Neuronal stem cell (in vitro differentiated cells): ENCODE measurements around the gene MARK2.

Experiments
- DNase-seq: peaks from one replicate; pipeline ENCODE4 v3.0.0-alpha.2; 2013; ENCODE audit warnings: low spot score
- H2AFZ ChIP-seq: one replicate; pipeline ENCODE4 v1.6.1; 2013; ENCODE audit warnings: mild to moderate bottlenecking, low read length, inconsistent platforms
- H2AK5ac ChIP-seq: 2 replicates; pipeline ENCODE4 v1.6.1; 2013; ENCODE audit warnings: low read depth, mild to moderate bottlenecking, inconsistent platforms, low read length, moderate library complexity, mixed read lengths
- H2BK120ac ChIP-seq: 2 replicates; pipeline ENCODE4 v1.6.1; 2013; ENCODE audit warnings: low read depth, mild to moderate bottlenecking, inconsistent platforms, low read length, moderate library complexity, mixed read lengths
- H2BK12ac ChIP-seq: one replicate; pipeline ENCODE4 v1.6.1; 2013; ENCODE audit warnings: low read length, inconsistent platforms
- H2BK15ac ChIP-seq: 2 replicates; pipeline ENCODE4 v1.6.1; 2013; ENCODE audit warnings: mild to moderate bottlenecking, low read length, inconsistent platforms, mixed read lengths
- H2BK5ac ChIP-seq: one replicate; pipeline ENCODE4 v1.6.1; 2013; ENCODE audit warnings: inconsistent platforms, mild to moderate bottlenecking, low read length, moderate library complexity
- H3K14ac ChIP-seq: one replicate; pipeline ENCODE4 v1.6.1; 2013; ENCODE audit warnings: low read length, inconsistent platforms
- H3K18ac ChIP-seq: 2 replicates; pipeline ENCODE4 v1.6.1; 2013; ENCODE audit warnings: low read length, inconsistent platforms
- H3K23ac ChIP-seq: 2 replicates; pipeline ENCODE4 v1.6.1; 2013; ENCODE audit warnings: low read depth, mild to moderate bottlenecking, mixed read lengths, low read length, inconsistent platforms; ENCODE audit not compliant: poor library complexity
- H3K27ac ChIP-seq: replicated peaks from 3 replicates; pipeline ENCODE4 v1.5.1; 2013; ENCODE audit warnings: low read length, inconsistent platforms
- H3K27me3 ChIP-seq, 3 experiments: 2 replicates each; pipeline ENCODE4 v1.6.1; 2013; ENCODE audit warnings: low read length in 3 of 3, mild to moderate bottlenecking in 2 of 3, inconsistent platforms in 1 of 3, low read depth in 1 of 3, mixed read lengths in 1 of 3, moderate library complexity in 1 of 3; ENCODE audit not compliant: control insufficient read depth in 3 of 3, insufficient read depth in 3 of 3
- H3K36me3 ChIP-seq, 2 donors: replicated peaks in 1 of 2; 2 replicates each; pipeline ENCODE4 v1.6.1; 2013; ENCODE audit warnings: low read length in 2 of 2; ENCODE audit not compliant: control insufficient read depth in 2 of 2, insufficient read depth in 2 of 2
- H3K4ac ChIP-seq: 2 replicates; pipeline ENCODE4 v1.6.1; 2013; ENCODE audit warnings: inconsistent platforms, mild to moderate bottlenecking, low read length, moderate library complexity
- H3K4me1 ChIP-seq, 2 donors: 1 replicate in 1 of 2; 2 replicates in 1 of 2; pipeline ENCODE4 v1.6.1; 2013; ENCODE audit warnings: low read length in 2 of 2, low read depth in 1 of 2; ENCODE audit not compliant: control insufficient read depth in 2 of 2, insufficient read depth in 1 of 2
- H3K4me2 ChIP-seq: one replicate; pipeline ENCODE4 v1.6.1; 2013; ENCODE audit warnings: mild to moderate bottlenecking, low read length, inconsistent platforms; ENCODE audit not compliant: insufficient read depth, poor library complexity, severe bottlenecking
- H3K4me3 ChIP-seq, 2 donors: 2 replicates each; pipeline ENCODE4 v1.5.1; 2013; ENCODE audit warnings: low read length in 2 of 2, mild to moderate bottlenecking in 2 of 2, inconsistent platforms in 1 of 2, moderate library complexity in 1 of 2
- H3K79me1 ChIP-seq: one replicate; pipeline ENCODE4 v1.6.1; 2013; ENCODE audit warnings: low read depth, mild to moderate bottlenecking, inconsistent platforms, low read length, moderate library complexity
- H3K9ac ChIP-seq: one replicate; pipeline ENCODE4 v1.6.1; 2013; ENCODE audit warnings: mild to moderate bottlenecking, low read depth, low read length, inconsistent platforms; ENCODE audit not compliant: poor library complexity
- H3K9me3 ChIP-seq, 2 donors: replicated peaks in 1 of 2; 2 replicates each; pipeline versions ENCODE3 to v1.6.1; 2013; ENCODE audit warnings: low read length in 2 of 2, mild to moderate bottlenecking in 2 of 2, inconsistent platforms in 1 of 2, low read depth in 1 of 2, mixed read lengths in 1 of 2, moderate library complexity in 1 of 2; ENCODE audit not compliant: control insufficient read depth in 2 of 2, insufficient read depth in 1 of 2
- H4K8ac ChIP-seq: one replicate; pipeline ENCODE4 v1.6.1; 2013; ENCODE audit warnings: low read depth, mild to moderate bottlenecking, inconsistent platforms, low read length, moderate library complexity
- H4K91ac ChIP-seq: one replicate; pipeline ENCODE4 v1.6.1; 2013; ENCODE audit warnings: low read length, low read depth, mild to moderate bottlenecking, inconsistent platforms; ENCODE audit not compliant: poor library complexity
- WGBS, 2 donors: extraction: QIAGEN DNeasy Blood & Tissue Kit; methylation state at CpG; one replicate each; pipeline ENCODE4 v1.1.7; 2013; ENCODE audit warnings: missing lambda C conversion rate in 2 of 2, mixed read lengths in 1 of 2; ENCODE audit not compliant: insufficient read length in 2 of 2, insufficient replicate concordance in 1 of 2; ENCODE audit errors: extremely low coverage in 2 of 2; 5-methylcytosine and 5-hydroxymethylcytosine counted together

MARK2 gene

DNA sequence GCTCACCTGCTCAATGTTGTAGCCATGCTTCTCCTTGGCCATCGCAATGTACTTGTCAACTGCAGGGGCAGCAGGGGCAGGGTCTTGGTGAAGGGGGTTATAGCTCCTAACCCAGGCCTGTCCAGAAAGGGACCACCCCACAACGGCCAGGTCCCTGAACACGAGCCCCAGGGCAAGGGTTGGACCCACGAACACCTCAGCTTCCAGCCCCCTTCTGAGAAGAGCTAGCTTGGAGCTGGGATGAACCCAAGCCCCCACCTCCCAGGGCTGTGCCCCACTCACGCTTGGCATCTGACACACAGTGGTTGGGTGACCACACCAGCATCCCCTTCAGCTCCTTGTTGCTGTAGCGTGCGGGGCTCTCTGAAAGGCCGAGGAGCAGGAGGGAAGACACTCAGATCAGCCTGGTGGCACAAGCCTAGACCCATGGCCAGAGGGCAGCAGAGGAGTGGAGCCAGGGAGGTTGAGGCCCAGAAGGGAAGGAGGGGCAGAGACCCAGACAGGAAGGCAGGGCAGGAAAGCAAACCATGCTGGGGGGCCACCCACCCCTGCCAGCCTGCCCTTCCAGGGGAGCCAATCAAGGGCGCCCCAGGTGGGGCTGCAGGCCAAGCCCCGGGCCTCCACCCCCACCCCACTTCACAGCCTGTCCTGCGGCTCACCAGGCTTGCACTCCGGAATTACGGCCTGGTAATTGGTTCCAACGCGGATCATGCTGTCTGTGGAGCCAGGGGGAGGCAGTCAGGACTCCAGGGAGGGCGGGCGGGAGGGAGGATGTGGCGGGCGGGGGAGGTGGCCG lies 76.2 kb downstream of the MARK2 start:
- H3K36me3 ChIP-seq = peaks cover 24 to 42% of the 10 kb centered on the region in 2 donors
- no peak overlapping the region for H2AFZ ChIP-seq
- H4K91ac ChIP-seq = no peak overlapping the region
- peaks cover 22% of the 10 kb centered on the region for H3K79me1 ChIP-seq
- peak overlapping the region; percentile 99 for H2BK5ac ChIP-seq
- H3K23ac ChIP-seq = peak overlapping the region; percentile 96
- H3K4me1 ChIP-seq = peaks cover 35 to 36% of the 10 kb centered on the region in 2 donors
- peak overlapping the region; percentile 78 for H2BK15ac ChIP-seq
- no CpG with 5 or more reads among the region's 20 CpGs for WGBS, 2 donors
- H3K4ac ChIP-seq = no peak overlapping the region
- peak overlapping the region; percentile 99 for H2AK5ac ChIP-seq
- peak overlapping the region; percentile 2 for H2BK12ac ChIP-seq
- H3K4me3 ChIP-seq = peak overlapping the region; percentile 66 to 74
- peak overlapping the region; percentile 82 for H3K4me2 ChIP-seq
- H3K18ac ChIP-seq = peak overlapping the region; percentile 64
- peak overlapping the region; percentile 96 for H3K9ac ChIP-seq
- no peaks in the 10 kb centered on the region for H3K27me3 ChIP-seq
- H3K9me3 ChIP-seq = no peaks in the 10 kb centered on the region
- no peak overlapping the region for H3K27ac ChIP-seq
- H4K8ac ChIP-seq = peak overlapping the region; percentile 72
- no peak for DNase-seq
- peak overlapping the region; percentile 82 for H3K14ac ChIP-seq
- H2BK120ac ChIP-seq = no peak overlapping the region

DNA sequence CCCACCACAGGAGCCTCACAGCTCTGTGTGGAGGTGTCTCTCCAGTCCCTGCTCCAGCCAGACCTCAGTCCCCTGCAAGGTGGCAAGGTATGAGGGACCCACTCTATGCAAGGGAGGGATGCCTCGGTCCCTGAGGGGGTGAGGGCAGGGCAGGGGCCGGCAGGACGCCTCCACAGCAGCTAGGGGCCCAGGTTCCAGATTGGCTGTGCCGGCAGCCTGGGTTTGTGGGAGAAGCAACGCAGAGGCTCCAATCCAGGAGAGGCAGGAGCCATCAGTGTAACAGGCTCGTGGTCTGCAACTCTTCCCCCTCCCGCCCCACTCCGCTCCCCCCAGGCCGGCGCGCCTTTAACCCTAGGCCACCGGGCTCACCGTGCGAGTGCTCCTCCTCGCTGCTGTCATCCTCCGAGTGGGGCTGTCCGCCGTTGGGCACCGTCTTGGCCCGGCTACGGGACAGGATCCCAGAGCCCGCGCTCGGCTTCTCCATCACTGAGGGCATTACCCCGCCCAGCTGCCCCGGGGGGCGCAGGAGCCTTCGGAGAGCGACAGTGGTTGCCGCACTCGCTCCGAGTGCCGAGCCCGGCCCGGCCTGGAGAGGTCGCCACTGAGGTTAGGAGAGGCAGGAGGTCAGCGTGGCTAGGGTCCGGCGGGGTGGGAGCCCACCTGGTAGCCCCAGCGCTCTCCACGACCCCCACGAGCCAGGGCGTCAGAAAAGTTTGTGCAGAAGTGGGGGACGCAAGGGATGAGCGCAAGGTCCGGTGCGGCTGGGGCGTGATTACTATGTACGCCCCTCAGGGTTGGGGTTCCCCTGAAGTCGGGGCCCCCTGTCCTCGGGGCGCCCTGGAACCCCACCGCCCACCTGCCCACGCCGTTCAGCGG lies 77.3 kb downstream of the MARK2 start:
- peak overlapping the region; percentile 95 for H3K14ac ChIP-seq
- H3K4me3 ChIP-seq = peak overlapping the region; percentile 66 to 85
- peak overlapping the region; percentile 98 for H3K4ac ChIP-seq
- H2AFZ ChIP-seq = peak overlapping the region; percentile 66
- H2BK120ac ChIP-seq = peak overlapping the region; percentile 90
- peak overlapping the region; percentile 99 for H2AK5ac ChIP-seq
- peak overlapping the region; percentile 32 for H4K8ac ChIP-seq
- H3K36me3 ChIP-seq = peaks cover 24 to 34% of the 10 kb centered on the region in 2 donors
- DNase-seq = no peak
- peak overlapping the region; percentile 87 for H2BK15ac ChIP-seq
- H3K4me2 ChIP-seq = peak overlapping the region; percentile 82
- peaks cover 21% of the 10 kb centered on the region for H3K79me1 ChIP-seq
- H3K9ac ChIP-seq = peak overlapping the region; percentile 95
- peak overlapping the region; percentile 90 for H3K23ac ChIP-seq
- H3K4me1 ChIP-seq = peaks cover 35 to 37% of the 10 kb centered on the region in 2 donors
- peak overlapping the region; percentile 94 for H3K27ac ChIP-seq
- WGBS, 2 donors = no CpG with 5 or more reads among the region's 56 CpGs
- H2BK12ac ChIP-seq = peak overlapping the region; percentile 95
- H4K91ac ChIP-seq = peak overlapping the region; percentile 47
- H3K9me3 ChIP-seq = no peaks in the 10 kb centered on the region
- peak overlapping the region; percentile 100 for H3K18ac ChIP-seq
- no peaks in the 10 kb centered on the region for H3K27me3 ChIP-seq
- peak overlapping the region; percentile 99 for H2BK5ac ChIP-seq

DNA sequence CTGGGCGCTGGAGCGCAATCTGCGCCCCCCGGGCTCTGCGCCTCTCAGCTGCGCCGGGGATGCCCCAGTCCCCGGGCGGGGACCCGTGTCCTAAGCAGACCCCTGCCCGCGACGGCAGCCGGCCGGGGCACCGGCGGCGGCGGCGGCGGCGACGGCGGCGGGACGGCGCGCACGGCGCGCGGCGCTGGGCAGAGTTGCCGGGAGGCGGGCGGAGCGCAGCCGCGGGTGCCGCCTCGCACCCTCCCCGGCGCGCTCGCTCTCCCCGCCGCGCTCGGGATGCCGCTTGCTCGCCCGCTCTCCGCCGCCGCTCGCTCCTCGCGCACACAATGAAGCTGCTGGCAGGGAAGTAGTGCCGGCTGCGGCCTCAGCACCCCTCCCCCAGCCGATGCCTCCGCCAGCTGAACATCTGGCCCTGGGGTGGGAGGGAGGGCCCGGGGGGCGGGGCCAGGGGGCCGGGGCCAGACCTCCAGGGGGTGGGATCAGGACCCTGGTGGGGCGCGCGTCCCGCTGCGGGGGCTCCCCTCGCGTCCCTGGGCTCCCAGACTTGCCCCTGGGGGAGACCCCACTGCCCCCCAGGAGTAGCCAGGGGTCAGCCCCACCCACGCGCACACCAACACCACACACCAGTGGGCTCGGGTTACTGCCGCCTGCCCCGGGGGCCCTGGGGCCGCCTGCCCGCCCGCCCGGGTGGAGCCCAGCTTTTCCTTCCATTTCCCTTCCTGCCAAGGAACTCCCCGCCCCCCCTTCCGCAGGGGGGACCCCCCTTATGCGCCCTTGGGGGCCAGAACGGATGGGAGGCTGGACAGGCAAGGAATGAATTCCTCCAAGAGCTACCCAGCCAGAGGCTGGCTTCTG lies 78.2 kb downstream of the MARK2 start, which contains the start of gene RCOR2:
Gene RCOR2 (minus strand): TSS at position 328 of the 855 bp plus-strand sequence. CDS start 708 bp downstream, outside the sequence.
- peak; percentile 83 for DNase-seq
- H2BK5ac ChIP-seq = peak within 1 kb of the TSS; percentile 99
- H3K14ac ChIP-seq = peak within 1 kb of the TSS; percentile 95
- H4K91ac ChIP-seq = peak within 1 kb of the TSS; percentile 47
- H2BK120ac ChIP-seq = peak within 1 kb of the TSS; percentile 98
- H3K36me3 ChIP-seq = peaks cover 22 to 29% of the 10 kb centered on the region in 2 donors
- H2AK5ac ChIP-seq = peak within 1 kb of the TSS; percentile 99
- peak within 1 kb of the TSS; percentile 94 for H3K27ac ChIP-seq
- H2AFZ ChIP-seq = peak within 1 kb of the TSS; percentile 81
- H3K4me1 ChIP-seq = peaks cover 34 to 37% of the 10 kb centered on the region in 2 donors
- H3K27me3 ChIP-seq = no peaks in the 10 kb centered on the region
- H3K23ac ChIP-seq = peak within 1 kb of the TSS; percentile 90
- peak within 1 kb of the TSS; percentile 95 for H3K9ac ChIP-seq
- H3K18ac ChIP-seq = peak within 1 kb of the TSS; percentile 100
- peak within 1 kb of the TSS; percentile 87 for H2BK15ac ChIP-seq
- WGBS, 2 donors = no CpG with 5 or more reads among the region's 85 CpGs
- H3K9me3 ChIP-seq = peaks cover 0 to 5% of the 10 kb centered on the region in 2 donors
- peak within 1 kb of the TSS; percentile 66 to 85 for H3K4me3 ChIP-seq
- H3K79me1 ChIP-seq = peaks cover 19% of the 10 kb centered on the region
- H4K8ac ChIP-seq = peak within 1 kb of the TSS; percentile 32
- peak within 1 kb of the TSS; percentile 82 for H3K4me2 ChIP-seq
- peak within 1 kb of the TSS; percentile 95 for H2BK12ac ChIP-seq
- peak within 1 kb of the TSS; percentile 98 for H3K4ac ChIP-seq
